Fibroblast of lung (primary cell): ENCODE results near the gene ANO2. TPM values are rescaled to one million over a fixed set of nuclear protein-coding genes. Genes with fewer than 3 reads are reported as not detected.

Experiments
- DNase-seq, 2 donors: peaks; one replicate each; pipeline versions ENCODE4 v3.0.0 to v3.0.0-alpha.2; 2010; ENCODE audit warnings: low read depth in 2 of 2
- H2AFZ ChIP-seq: 2 replicates; pipeline ENCODE4 v1.5.1; 2012; ENCODE audit warnings: low read length, control low read depth, inconsistent platforms
- H3K27ac ChIP-seq: 2 replicates; pipeline ENCODE4 v1.5.1; 2011; ENCODE audit warnings: low read length, control low read depth; ENCODE audit not compliant: insufficient read depth
- H3K27me3 ChIP-seq: 2 replicates; pipeline ENCODE4 v1.5.1; 2011; ENCODE audit warnings: mild to moderate bottlenecking, low read length; ENCODE audit not compliant: control insufficient read depth, insufficient read depth
- H3K36me3 ChIP-seq: 2 replicates; pipeline ENCODE4 v1.5.1; 2011; ENCODE audit warnings: low read length; ENCODE audit not compliant: control insufficient read depth, insufficient read depth
- H3K4me1 ChIP-seq: 2 replicates; pipeline ENCODE4 v1.5.1; 2011; ENCODE audit warnings: low read length; ENCODE audit not compliant: control insufficient read depth, insufficient read depth; ENCODE audit errors: extremely low read depth
- H3K4me2 ChIP-seq: 2 replicates; pipeline ENCODE4 v1.5.1; 2011; ENCODE audit warnings: low read length, control low read depth; ENCODE audit not compliant: insufficient read depth; ENCODE audit errors: extremely low read depth
- H3K4me3 ChIP-seq, 4 experiments: fragments of 200-600 bp in 1 of 4; sonication (generic) in 1 of 4; replicated peaks in 1 of 4; 2 replicates each; pipeline ENCODE4 v1.5.1; 2011 to 2016; ENCODE audit warnings: low read length in 4 of 4, low read depth in 3 of 4, mild to moderate bottlenecking in 3 of 4, control low read depth in 2 of 4, inconsistent platforms in 1 of 4, mixed read lengths in 1 of 4; ENCODE audit not compliant: insufficient read depth in 1 of 4; ENCODE audit errors: control extremely low read depth in 1 of 4
- H3K79me2 ChIP-seq: 2 replicates; pipeline ENCODE4 v1.5.1; 2012; ENCODE audit warnings: mild to moderate bottlenecking, low read length, inconsistent platforms; ENCODE audit not compliant: control insufficient read depth, insufficient read depth
- H3K9ac ChIP-seq: 2 replicates; pipeline ENCODE4 v1.5.1; 2011; ENCODE audit warnings: mild to moderate bottlenecking, low read length, control low read depth; ENCODE audit not compliant: insufficient read depth
- H3K9me3 ChIP-seq: 2 replicates; pipeline ENCODE4 v1.5.1; 2012; ENCODE audit warnings: low read depth, low read length; ENCODE audit not compliant: control insufficient read depth, insufficient read depth
- H4K20me1 ChIP-seq: 2 replicates; pipeline ENCODE4 v1.5.1; 2011; ENCODE audit warnings: low read length; ENCODE audit not compliant: control insufficient read depth, insufficient read depth; ENCODE audit errors: extremely low read depth
- EZH2 ChIP-seq: IDR thresholded peaks from 2 replicates; pipeline ENCODE4 v1.5.1; 2012; ENCODE audit warnings: low read length, control low read depth, mild to moderate bottlenecking; ENCODE audit errors: missing control alignments
- polyA plus RNA-seq, 2 donors: library from polyadenylated mRNA; depleted of rRNA in 1 of 2; stranded (reverse) in 1 of 2; unstranded in 1 of 2; fragments of >200 nt; gene quantifications; 2 replicates each; pipeline ENCODE4 v1.2.1, GENCODE V29; 2011 to 2012; ENCODE audit warnings: missing spikeins in 1 of 2
- total RNA-seq: library from RNA; depleted of rRNA; stranded (reverse); fragments of >200 nt; gene quantifications from 2 replicates; pipeline ENCODE4 v1.2.1, GENCODE V29; 2014
- TF ChIP-seq, protein P1 (sequence below), 2 donors: IDR thresholded peaks in 1 of 2; conservative IDR thresholded peaks in 1 of 2; 1 replicate in 1 of 2; 2 replicates in 1 of 2; pipeline ENCODE4 v1.5.1; 2011 to 2012; ENCODE audit warnings: low read length in 2 of 2, control low read depth in 1 of 2, inconsistent platforms in 1 of 2, low read depth in 1 of 2, mild to moderate bottlenecking in 1 of 2

Gene ANO2
- total and polyA plus RNA-seq, 2 donors (not counting 1 experiment from before 2014, with no cell fraction given): 0.15 to 0.17 TPM

DNA sequence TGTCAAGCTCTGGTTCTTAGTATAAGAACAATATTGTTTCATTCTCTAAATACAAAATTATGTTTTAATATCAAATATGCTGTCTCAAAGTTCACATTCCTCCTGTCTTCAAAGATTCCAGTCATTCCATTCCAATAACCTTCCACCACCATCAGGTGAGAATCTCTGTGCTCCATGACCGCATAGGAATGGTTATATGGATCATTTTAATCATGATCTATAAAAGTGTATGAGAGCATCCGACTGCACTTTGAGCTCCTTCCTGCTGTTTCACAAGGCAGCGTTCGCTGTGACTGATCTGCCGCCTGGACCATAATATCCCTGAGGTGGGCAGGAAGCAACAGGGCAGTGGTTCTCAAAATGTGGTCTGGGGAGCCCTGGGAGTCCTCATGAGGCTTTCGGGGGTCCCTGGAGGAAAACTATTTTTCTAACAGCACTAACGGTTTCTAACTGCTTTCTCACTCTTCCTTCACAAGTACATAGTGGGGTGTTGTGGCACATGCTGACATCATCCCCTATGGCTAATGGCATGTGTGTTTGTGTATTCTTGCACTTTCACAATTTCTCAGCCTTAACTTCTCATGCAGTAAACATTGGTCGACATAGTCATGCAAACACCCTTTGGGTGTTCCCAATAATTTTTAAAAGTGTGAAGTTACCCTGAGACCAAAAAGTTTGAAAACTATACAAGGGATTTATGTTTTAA is 137.4 kb downstream of the ANO2 start:
- no peaks in the 10 kb centered on the region for H3K9me3 ChIP-seq
- H3K27me3 ChIP-seq: no peaks in the 10 kb centered on the region
- no peaks in the 10 kb centered on the region for H3K79me2 ChIP-seq
- no peak overlapping the region for H3K27ac ChIP-seq
- TF ChIP-seq, protein P1, sequence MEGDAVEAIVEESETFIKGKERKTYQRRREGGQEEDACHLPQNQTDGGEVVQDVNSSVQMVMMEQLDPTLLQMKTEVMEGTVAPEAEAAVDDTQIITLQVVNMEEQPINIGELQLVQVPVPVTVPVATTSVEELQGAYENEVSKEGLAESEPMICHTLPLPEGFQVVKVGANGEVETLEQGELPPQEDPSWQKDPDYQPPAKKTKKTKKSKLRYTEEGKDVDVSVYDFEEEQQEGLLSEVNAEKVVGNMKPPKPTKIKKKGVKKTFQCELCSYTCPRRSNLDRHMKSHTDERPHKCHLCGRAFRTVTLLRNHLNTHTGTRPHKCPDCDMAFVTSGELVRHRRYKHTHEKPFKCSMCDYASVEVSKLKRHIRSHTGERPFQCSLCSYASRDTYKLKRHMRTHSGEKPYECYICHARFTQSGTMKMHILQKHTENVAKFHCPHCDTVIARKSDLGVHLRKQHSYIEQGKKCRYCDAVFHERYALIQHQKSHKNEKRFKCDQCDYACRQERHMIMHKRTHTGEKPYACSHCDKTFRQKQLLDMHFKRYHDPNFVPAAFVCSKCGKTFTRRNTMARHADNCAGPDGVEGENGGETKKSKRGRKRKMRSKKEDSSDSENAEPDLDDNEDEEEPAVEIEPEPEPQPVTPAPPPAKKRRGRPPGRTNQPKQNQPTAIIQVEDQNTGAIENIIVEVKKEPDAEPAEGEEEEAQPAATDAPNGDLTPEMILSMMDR (conservative IDR thresholded peaks at IDR 0.05 in 1 of 2, IDR thresholded peaks at IDR 0.05 in 1 of 2; ENCODE audit: low read depth in 1 of 2, low read length in 2 of 2): no peak
- no peak for TF ChIP-seq EZH2
- DNase-seq: peak in 1 of 2 donors; percentile 39
- H3K4me1 ChIP-seq: no peaks in the 10 kb centered on the region
- H3K4me3 ChIP-seq: no peak overlapping the region
- H3K4me2 ChIP-seq: no peak overlapping the region
- no peaks in the 10 kb centered on the region for H4K20me1 ChIP-seq
- no peaks in the 10 kb centered on the region for H3K36me3 ChIP-seq
- H2AFZ ChIP-seq: no peak overlapping the region
- no peak overlapping the region for H3K9ac ChIP-seq

DNA sequence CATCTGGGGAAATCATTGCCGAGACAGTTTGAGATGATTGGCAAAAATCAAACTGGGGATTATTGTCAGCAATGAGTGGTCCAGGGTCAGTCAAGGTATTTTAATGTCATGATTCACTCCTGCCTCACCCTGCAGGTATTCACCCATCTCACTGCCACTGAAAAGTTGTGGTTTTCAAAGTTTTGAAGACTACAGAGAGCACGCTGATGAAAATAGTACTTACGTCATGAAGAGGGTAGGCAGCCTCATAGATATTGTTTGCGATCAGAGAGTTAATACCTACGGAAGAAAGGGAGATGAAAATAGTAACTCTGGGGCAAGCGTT is 138.0 kb downstream of the ANO2 start:
- Histone ChIP-seq H3K27ac (no peak overlapping the region), H3K36me3 (no peaks in the 10 kb centered on the region), H3K4me2 (no peak overlapping the region), H3K79me2 (no peaks in the 10 kb centered on the region), H3K9me3 (no peaks in the 10 kb centered on the region), H3K4me1 (no peaks in the 10 kb centered on the region), H3K4me3 (no peak overlapping the region), H4K20me1 (no peaks in the 10 kb centered on the region), H3K9ac (no peak overlapping the region), H2AFZ (no peak overlapping the region), H3K27me3 (no peaks in the 10 kb centered on the region)
- peak in 1 of 2 donors; percentile 86 for DNase-seq
- TF ChIP-seq, protein P1 (conservative IDR thresholded peaks at IDR 0.05 in 1 of 2, IDR thresholded peaks at IDR 0.05 in 1 of 2; ENCODE audit: low read depth in 1 of 2, low read length in 2 of 2): no peak
- no peak for TF ChIP-seq EZH2

DNA sequence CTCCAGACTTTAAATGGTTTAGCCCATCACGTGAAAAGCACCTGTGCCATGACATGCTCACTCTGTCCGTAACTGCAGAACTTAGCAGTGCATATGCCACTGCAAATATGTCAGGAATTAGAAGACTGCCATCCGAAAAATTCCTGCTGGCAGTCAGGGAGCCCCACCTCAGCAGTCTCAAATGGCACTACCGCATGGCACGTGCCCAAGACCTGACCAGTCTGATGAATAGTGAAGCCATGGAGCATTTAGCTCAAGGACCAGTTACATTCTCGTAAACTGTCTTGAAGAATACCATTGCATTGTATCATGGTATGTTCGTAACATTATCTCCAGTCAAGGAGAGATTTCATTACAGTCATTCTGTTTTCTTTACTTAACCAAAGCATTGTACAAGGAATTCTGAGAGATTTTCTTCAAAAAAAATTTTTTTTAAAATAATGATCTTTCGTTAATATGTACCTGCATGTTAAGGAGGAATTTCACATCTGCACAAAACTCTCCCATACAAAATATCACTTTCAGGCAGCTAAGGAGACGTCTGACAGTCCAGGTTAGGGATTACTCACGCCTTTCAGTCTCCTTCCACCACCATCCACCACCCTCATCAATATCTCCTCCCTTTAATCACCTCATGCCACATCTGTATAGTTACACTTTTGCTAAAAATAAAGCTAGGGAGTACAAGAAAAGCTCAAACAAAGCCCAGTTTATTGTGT is 138.5 kb downstream of the ANO2 start:
- Histone ChIP-seq H3K9me3 (no peaks in the 10 kb centered on the region), H3K27me3 (no peaks in the 10 kb centered on the region), H3K4me1 (no peaks in the 10 kb centered on the region), H3K4me3 (no peak overlapping the region), H4K20me1 (no peaks in the 10 kb centered on the region), H3K27ac (no peak overlapping the region), H3K4me2 (no peak overlapping the region), H3K36me3 (no peaks in the 10 kb centered on the region), H2AFZ (no peak overlapping the region), H3K9ac (no peak overlapping the region), H3K79me2 (no peaks in the 10 kb centered on the region)
- TF ChIP-seq EZH2: no peak
- TF ChIP-seq, protein P1 (conservative IDR thresholded peaks at IDR 0.05 in 1 of 2, IDR thresholded peaks at IDR 0.05 in 1 of 2; ENCODE audit: low read depth in 1 of 2, low read length in 2 of 2): no peak
- peak in 1 of 2 donors; percentile 77 for DNase-seq
